Astrocyte of the cerebellum (primary cell): ENCODE data around the gene CFAP46.

Source experiments
- DNase-seq: peaks from one replicate; pipeline ENCODE4 v3.0.0-alpha.2; 2011; ENCODE audit warnings: low read depth
- H3K4me3 ChIP-seq: 2 replicates; pipeline ENCODE4 v1.5.1; 2011; ENCODE audit warnings: mild to moderate bottlenecking, low read depth, low read length, moderate library complexity
- in situ Hi-C: cut with HindIII; loops from 2 replicates; pipeline ENCODE4 v1.10.0; 2017; ENCODE audit warnings: low sequenced_read_pairs
- TF ChIP-seq, protein P1 (sequence below): IDR thresholded peaks from 2 replicates; pipeline ENCODE4 v1.5.1; 2012; ENCODE audit warnings: low read length, low read depth, moderate library complexity, mild to moderate bottlenecking; ENCODE audit errors: missing control alignments

The CFAP46 gene

DNA sequence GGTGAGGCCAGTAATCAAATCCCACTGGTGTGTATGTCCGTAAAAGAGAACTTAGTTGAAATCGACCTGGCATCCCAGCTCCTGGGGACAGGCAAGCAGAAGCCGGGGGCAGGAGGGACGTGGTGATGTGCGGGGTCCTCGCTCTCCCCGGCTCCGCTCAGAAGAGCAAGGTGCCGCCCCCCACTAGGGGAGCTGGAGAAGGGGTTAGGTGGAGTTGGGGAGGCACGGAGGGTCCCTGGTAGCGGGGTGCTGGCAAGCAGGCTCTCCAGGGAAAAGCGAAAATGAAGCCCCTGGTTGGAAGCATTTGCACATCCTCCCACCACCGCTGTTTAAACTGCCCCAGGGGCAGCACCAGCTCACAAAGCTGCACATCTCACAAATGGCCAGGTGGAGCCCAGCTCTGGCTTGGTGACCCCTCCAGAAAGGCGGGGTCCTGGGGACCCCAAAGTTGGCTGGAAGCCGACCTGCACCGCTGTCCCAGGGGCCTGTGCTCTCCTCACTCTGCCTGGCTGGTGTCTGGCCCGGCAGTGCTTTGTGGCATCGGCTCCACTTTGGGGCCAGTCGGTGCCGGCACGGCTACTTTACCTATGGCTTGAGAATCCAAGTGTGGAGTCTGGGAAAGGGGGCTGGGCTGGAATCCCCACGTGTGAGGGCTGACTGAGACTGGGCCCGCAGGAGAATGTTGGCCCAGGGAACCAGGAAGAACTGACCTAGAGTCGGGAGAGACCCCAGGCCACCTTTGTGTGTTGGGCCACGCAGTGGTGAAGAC lies 2.9 kb upstream of the CFAP46 start:
- TF ChIP-seq, protein P1, sequence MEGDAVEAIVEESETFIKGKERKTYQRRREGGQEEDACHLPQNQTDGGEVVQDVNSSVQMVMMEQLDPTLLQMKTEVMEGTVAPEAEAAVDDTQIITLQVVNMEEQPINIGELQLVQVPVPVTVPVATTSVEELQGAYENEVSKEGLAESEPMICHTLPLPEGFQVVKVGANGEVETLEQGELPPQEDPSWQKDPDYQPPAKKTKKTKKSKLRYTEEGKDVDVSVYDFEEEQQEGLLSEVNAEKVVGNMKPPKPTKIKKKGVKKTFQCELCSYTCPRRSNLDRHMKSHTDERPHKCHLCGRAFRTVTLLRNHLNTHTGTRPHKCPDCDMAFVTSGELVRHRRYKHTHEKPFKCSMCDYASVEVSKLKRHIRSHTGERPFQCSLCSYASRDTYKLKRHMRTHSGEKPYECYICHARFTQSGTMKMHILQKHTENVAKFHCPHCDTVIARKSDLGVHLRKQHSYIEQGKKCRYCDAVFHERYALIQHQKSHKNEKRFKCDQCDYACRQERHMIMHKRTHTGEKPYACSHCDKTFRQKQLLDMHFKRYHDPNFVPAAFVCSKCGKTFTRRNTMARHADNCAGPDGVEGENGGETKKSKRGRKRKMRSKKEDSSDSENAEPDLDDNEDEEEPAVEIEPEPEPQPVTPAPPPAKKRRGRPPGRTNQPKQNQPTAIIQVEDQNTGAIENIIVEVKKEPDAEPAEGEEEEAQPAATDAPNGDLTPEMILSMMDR, result no peak
- in situ Hi-C loops, result no loop called here
- no peak for DNase-seq
- no peak overlapping the region for H3K4me3 ChIP-seq

DNA sequence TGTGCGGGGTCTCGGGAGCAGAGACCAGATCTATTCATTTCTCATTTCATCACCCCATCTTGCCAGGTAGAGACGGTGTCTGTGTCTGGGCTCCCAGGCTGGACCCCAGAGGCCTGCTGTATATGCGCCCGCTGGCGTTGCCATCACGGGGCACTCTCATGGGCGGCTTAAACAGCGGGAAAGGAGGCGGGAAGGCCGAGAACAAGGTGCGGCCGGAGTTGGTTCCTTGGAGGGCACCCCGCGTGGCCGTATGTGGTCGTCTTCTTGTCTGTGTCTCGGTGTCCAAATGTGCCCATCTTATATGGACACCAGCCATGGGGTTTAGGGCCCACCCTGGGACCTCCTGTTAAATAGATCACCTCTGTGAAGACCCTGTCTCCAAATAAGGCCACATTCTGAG lies 2.1 kb upstream of the CFAP46 start:
- TF ChIP-seq, protein P1, result no peak
- H3K4me3 ChIP-seq, result no peak overlapping the region
- in situ Hi-C loops, result no loop called here
- DNase-seq, result no peak

DNA sequence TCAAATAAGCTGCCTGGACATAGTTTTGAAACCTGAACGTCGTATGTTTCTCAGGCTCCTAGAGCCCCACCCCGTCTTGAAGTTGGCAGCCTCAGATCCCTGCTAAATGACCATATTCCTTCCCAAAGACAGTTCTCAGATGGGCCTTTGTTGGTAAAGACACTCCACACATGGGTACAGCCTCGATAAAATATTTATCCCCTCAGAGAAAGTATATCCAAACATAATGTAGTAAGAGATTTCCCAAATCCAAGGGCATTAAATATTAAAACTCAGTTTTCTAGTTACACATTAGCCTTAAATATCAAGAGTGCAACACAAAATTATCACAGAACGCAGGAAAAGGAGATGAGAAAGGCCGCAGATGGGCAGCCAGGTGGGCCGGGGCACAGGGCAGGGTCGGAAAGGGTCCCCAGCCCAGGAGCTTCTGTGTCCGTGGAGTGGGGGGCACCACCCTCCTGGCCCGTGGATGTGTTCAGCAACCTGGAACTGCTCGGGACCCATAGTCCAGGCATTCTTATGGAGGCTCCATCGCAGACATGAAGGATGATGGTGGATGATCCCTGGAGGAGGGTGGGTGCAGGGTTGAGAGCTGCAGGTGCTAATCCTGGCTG lies 1.5 kb upstream of the CFAP46 start:
- TF ChIP-seq, protein P1, result no peak
- in situ Hi-C loops, result no loop called here

DNA sequence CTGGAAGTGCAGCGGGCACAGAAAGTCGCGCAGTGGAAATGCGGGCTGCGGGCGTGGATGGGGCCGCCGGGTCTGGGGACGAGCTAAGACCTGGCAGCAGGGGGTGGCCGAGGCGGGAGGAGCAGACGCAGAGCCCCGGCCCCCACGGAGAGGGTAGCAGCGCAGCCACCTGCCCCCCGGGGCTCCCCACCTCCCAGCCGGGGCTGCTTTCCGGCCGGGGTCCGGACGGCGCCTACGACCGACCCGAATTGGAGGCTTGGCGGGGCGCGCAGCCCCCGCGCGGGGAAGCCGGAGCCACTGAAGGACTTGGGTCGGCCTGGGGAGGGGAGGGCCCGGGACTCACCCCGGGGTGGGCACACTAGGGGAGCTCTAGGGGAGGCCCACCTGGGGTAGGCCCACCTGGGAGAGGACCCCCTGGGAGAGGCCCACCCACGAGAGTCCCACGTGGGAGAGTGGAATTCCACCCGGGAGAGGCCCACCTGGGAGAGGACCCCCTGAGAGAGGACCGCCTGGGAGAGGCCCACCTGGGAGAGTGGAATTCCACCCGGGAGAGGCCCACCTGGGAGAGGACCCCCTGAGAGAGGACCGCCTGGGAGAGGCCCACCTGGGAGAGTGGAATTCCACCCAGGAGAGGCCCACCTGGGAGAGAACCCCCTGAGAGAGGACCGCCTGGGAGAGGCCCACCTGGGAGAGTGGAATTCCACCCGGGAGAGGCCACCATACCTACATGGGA lies 854 bp upstream of the CFAP46 start:
- in situ Hi-C loops, result no loop called here
- TF ChIP-seq, protein P1, result no peak
- peak overlapping the region; percentile 48 for H3K4me3 ChIP-seq
- no peak for DNase-seq

More for the DNA sequence above, 1.5 kb upstream of the CFAP46 start:
- H3K4me3 ChIP-seq, result no peak overlapping the region
- no peak for DNase-seq

DNA sequence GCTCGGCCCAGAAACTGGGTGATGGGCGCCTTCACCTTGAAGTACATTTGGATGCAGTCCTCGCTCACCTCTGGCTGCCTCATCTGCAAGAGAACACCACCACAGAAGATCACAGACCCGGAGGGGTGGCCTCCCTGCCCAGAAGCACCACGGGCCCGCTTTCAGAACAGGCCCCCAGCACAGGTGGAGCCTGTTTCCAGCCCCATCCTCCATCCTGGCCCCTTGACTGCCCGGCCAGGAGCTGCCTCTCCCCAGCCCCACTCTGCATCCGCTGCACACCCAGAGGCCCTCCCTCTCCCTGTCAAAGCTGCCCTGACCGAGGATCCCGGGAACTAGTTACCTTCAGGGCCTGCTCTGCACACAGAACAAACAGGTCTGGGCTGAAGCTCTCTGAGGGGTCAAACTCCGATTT lies 724 bp downstream of the CFAP46 start:
- no peak for DNase-seq
- peak overlapping the region; percentile 48 for H3K4me3 ChIP-seq
- in situ Hi-C loops, result no loop called here
- TF ChIP-seq, protein P1, result no peak

DNA sequence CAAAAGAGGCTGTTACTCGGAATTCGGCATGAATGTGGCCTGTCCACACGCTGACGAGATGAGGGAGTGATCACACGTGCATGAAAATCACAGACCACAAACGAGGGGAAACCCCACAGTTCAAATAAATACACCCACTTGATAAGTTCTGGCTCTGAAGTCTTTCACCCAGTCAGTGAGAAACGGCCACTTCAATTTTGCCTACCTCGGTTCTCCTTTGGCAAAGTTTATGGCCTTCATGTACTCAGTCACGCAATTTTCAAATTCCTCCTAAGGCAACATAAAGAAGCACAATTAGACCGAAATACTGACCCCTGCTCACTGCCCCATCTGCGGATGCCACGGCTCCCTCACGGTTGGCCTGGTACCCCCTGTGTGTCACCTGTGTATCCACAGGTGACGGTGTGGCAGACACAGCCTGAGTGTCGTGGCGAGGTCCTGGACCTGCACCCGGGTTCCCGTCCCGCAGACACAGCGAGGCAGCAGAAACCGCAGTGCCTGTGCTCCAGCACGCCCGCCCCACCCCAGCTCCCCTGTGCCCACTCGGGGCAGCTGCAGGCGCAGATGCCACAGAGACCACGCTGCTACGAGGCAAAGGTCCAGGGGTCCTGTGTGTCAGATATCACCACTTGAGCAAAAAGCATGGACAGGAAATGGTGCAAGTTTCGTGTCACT lies 1.4 kb downstream of the CFAP46 start:
- in situ Hi-C loops, result no loop called here
- TF ChIP-seq, protein P1, result no peak
- H3K4me3 ChIP-seq, result no peak overlapping the region
- no peak for DNase-seq
